ENCODE measurements around the gene OAF. TPM values are rescaled to one million over a fixed set of nuclear protein-coding genes. Genes with fewer than 3 reads are reported as not detected.

OAF gene
- total RNA-seq, 2 donors from 2014 or later: 44.1 to 82.6 TPM

- intact Hi-C loops (cut with DNase I): no loop called here
These were observed 5.7 kb downstream of the OAF start for GRCh38 chr11:120216426-120217102.

DNA sequence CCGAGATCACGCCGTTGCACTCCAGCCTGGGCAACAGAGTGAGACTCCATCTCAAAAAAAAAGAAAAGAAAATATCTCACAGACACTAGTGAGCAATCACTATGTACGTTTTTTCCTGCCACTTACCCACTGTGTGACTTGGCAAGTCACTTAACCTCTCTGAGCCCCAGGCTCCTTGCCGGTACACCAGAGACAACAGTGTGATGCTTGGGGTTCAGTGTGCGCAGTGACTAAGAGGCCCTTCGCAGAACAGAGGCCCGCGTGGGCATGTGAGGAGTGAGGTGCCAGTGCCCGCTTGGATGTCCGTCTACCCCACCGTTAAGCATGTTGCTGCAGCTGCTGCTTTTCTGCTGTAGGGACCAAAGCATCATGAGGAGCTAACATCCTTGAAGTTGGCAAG is 6.7 kb downstream of the OAF start:
- intact Hi-C loops (cut with DNase I): no loop called here
- DNase-seq (ENCODE audit: low spot score): no peak

More at GRCh38 chr11:120216426-120217102, 5.7 kb downstream of the OAF start:
- DNase-seq (ENCODE audit: low spot score): no peak

- no peak for DNase-seq (ENCODE audit: low spot score)
- intact Hi-C loops (cut with DNase I): no loop called here
These were observed 7.3 kb downstream of the OAF start for GRCh38 chr11:120217941-120218694.

DNA sequence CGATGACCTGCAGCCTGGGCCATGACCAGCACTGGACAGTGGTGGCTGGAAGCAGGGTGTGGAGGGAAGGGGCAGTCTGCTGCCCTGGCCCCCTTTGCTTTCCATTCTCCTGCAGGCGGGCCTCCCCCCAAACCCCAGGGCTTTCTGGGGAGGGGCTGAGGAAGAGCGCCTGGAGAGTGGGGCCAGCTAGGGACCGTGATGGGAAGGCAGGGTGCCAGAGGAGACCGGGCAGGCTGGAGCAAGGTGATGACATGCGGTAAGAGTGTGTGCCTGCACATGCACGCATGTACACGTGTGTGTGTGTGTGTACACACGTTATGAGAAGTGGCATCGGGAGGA is 7.8 kb downstream of the OAF start:
- DNase-seq (ENCODE audit: low spot score): no peak
- intact Hi-C loops (cut with DNase I): no loop called here

DNA sequence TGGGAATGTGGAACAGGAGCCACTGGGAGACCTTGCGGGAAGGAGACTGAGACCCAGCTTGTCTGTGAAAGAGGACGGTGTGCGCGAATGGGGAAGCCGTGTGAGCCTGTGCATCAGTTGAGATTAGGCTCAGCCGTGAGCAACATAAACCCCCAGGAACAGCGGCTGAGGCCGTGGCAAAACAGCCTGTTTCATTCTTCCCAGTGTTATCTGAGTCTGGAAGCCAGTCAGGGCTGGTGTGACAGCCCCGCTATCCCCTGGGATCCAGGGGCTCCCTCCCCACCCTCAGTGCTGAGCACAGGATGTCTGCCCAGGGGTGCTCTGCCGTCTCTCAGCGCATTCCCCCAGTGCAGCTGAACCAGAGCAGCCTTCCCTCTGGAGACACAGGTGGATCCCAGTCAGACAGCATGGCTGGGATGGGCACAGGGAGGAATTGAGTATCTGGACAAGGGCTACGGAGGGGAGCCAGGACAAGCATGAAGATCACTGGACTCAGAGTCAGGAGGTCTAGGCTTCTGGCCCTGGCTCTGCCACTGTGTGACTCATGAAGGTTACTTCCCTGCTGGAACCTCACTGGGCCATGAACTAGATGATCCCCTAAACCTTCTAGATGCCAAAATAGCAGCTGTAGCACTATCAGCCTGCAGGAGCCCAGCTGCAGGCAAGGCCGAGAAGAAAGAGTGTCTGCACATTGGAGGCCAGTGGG is 8.6 kb downstream of the OAF start:
- no peak for DNase-seq (ENCODE audit: low spot score)
- intact Hi-C loops (cut with DNase I): no loop called here

DNA sequence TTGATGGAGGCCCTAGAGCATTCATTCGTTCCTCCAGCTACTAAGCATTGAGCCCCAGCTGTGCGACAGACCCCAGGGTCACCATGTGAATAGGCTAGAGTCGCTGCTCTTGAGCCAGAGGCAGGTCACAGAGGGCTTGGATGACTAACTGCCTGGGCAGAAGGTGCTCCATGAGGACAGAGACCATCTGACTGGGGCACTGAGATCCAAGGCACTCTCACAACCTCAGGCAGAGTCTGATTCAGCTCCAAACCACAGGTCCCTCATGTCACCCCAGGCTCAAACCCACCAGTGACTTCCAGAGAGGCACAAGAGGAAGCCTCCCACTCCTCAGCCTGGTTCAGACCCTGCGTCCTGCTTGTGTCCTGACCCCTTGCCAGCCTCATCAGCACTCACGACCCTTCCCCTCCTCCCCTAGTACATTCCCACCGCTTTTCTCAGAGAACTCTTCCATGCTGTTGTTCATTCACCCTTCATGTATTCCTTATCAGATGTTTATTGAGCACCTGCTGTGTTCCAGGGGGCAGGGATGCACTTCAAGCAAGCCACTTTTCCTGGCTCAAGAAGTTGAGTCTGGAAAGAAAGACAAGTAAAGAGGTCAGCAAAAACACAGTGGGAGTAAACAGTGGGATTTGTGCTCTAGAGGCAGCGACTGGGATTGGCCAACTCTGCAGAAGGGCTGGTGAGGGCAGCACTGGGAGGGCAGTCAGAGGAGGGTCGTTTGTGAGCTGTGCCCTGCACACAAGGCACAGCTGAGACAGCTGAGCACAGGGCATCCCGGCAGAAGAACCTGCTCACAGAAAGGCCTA is 9.3 kb downstream of the OAF start:
- no peak for DNase-seq (ENCODE audit: low spot score)
- intact Hi-C loops (cut with DNase I): no loop called here

DNA sequence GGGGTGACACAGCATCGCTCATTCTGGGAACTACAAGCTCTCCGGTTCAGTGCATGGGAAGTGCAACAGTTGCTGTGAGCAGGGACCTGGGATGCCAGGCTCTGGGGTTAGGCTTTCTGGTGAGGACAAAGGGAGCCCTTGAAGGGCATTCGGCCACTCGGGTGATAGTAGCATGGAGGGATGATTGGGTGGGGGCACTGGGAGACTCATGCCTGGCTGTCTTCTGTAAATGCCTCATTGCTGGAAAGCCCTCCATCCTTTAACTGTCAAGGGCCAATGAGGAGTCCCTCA is 9.9 kb downstream of the OAF start:
- DNase-seq (ENCODE audit: low spot score): no peak
- intact Hi-C loops (cut with DNase I): no loop called here

DNA sequence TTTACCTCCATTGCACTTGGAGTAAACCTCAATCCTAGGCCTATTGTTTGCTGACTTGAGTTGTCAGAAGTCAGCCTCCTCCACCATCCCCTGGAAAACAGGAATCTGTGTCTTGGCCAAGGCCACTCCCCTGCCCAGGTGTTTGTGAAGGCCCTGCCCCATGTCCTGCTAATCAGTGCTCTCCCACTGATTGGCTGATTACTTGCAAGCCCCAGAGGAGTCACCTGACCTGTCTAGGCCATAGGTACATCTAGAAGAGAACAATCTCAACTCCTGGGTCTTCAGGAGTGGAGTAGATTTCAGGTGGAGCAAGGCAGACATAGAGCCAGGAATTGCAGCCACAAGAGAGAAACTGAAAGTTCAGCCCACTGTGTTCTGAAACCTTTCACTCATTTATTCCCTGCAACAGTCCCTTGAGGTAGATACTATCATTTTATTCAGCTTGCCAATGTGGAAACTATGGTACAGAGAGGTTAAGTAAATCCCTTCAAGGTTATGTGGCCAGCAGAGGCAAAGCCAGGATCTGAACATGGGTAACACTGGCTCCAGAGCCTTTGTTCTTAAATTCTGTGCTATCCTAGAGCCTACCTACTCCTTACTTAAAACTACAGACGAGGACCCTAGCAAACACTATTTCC is 10.4 kb downstream of the OAF start:
- no peak for DNase-seq (ENCODE audit: low spot score)
- intact Hi-C loops (cut with DNase I): no loop called here

DNA sequence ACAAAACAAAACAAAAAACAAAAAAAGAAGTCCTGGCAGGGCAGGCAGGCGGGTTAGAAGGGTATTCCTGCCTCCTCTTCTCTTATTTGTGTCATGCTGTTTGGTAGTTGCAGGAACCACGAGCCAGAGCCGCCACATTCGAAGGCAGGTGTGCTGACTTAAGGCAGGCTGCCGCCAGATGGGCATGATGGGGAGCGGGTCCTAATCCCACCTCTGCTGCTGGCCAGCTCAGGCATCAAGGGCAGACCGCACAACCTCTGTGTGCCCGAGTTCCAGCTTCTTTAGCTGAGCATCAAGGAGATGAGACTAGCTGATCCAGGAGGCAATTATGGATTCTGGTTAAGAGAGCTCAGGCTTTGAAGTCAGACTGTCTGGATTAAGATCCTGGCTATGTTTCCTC is 12.1 kb downstream of the OAF start:
- DNase-seq (ENCODE audit: low spot score): no peak
- intact Hi-C loops (cut with DNase I): no loop called here

DNA sequence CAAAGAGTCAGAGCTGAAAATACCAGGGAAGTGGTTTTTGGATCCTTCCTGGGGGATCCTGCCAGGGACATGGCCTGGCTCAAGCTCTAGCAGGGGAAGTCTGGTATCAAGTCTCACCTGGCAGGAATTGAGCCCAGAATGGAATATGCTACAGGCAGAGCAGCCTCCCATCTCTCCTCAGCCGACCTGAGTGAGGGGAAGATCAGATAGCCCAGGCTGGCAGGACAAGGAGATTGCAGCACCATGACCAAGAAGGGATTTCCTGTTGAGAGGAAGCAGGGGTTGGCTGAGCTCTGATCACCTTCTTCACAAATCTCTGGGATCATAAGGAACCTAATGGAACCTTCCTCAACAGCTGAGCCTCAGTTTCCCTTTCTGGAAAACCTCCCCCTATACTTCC is 13.0 kb downstream of the OAF start:
- intact Hi-C loops (cut with DNase I): no loop called here
- DNase-seq (ENCODE audit: low spot score): no peak

DNA sequence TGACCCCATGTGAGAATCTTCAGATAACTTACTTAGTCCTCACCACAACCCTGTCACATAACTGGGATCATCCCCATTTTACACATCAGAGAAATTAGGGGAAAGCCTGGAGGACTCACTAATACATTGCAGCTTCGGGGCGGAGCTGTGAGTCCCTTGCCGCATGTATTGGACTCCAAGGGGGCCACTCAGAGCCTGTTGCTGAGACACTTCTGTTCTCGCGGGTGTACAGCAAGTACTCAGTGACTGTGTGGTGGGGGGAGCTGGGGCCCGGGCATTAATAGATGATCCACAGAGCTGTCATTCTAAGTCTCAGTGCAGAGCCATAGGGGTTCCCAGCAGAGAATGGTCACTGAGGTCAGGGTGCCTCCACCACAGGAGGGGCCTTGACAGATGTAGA is 13.5 kb downstream of the OAF start:
- intact Hi-C loops (cut with DNase I): no loop called here
- DNase-seq (ENCODE audit: low spot score): no peak

DNA sequence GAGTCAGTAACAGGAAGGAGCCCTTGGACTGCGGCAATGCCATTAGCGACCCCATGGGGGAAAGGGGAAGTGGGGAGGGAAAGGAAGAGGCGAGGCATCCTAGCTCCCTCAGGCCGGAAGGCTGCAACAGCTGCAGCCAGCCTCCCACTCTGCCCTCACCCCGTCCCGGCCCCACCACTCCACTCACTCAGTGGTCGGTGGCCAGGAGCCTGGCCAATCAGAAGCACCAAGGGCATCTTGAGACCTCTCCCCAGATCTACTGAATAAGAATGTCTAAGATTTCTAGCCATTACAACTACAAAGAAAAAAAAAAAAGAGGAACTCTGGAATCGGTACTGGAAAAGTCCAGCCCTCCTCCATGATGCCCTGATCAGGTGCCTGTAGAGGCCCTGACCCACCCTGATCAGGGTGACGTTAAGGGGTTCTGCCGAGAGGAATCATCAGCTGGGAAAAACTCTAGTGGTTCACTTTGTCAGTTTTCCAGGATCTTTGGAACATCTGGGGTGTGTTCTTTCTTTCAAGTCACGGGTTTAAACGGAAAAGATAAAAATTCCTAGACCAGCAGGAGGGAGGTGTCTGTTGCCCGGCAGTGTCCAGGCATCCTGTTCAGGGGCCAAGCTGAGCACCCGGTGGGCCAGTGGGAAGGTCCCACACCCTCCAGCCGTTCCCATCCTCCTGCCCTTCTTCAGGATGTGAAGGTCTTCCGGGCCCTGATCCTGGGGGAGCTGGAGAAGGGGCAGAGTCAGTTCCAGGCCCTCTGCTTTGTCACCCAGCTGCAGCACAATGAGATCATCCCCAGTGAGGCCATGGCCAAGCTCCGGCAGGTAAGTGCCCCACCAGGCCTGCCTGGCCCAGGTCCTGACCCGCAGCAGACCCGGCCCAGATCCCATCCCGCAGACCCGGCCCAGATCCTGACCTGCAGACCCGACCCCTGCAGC is 14.4 kb downstream of the OAF start:
- intact Hi-C loops (cut with DNase I): no loop called here
- peak; percentile 80 for DNase-seq (ENCODE audit: low spot score)

DNA sequence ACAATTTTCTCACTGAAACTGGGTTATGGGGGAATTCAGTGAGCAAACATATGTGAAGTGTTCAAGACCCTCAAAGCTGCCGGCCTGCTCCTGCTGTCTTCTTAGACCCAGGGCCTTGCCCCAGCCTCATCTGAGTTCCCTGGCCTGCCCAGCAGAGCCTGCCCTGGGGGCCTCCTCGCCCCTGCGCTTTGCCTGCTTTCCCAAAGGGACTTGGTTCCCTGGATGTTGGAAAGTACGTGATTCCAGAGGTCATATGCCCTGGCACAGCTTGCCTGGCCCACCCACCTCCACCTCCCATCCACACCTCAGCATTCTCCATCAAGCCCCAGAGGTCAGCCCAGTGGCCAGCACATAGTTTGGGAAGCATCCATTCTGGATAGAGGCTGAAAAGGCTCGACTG is 15.4 kb downstream of the OAF start:
- intact Hi-C loops (cut with DNase I): no loop called here
- DNase-seq (ENCODE audit: low spot score): no peak

DNA sequence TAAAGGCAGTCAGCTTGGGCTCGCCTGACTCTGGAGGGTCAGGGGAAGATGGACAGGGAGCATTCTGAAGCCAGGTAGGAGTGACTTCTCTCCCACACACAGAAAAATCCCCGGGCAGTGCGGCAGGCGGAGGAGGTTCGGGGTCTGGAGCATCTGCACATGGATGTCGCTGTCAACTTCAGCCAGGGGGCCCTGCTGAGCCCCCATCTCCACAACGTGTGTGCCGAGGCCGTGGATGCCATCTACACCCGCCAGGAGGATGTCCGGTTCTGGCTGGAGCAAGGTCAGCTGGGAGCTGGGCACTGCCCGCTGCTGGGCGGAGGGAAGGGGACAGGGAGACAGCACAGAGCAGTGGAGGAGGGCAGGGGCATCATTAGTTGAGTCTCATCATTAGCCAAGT is 15.9 kb downstream of the OAF start:
- intact Hi-C loops (cut with DNase I): no loop called here
- DNase-seq (ENCODE audit: low spot score): no peak

- no peak for DNase-seq (ENCODE audit: low spot score)
- intact Hi-C loops (cut with DNase I): no loop called here
These were observed 16.5 kb downstream of the OAF start for GRCh38 chr11:120227228-120227852.

DNA sequence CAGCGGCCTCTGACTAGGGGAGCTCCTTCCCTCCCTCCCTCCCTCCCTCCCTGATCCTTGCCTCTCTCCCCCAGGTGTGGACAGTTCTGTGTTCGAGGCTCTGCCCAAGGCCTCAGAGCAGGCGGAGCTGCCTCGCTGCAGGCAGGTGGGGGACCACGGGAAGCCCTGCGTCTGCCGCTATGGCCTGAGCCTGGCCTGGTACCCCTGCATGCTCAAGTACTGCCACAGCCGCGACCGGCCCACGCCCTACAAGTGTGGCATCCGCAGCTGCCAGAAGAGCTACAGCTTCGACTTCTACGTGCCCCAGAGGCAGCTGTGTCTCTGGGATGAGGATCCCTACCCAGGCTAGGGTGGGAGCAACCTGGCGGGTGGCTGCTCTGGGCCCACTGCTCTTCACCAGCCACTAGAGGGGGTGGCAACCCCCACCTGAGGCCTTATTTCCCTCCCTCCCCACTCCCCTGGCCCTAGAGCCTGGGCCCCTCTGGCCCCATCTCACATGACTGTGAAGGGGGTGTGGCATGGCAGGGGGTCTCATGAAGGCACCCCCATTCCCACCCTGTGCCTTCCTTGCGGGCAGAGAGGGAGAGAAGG is 18.1 kb downstream of the OAF start:
- DNase-seq (ENCODE audit: low spot score): no peak
- intact Hi-C loops (cut with DNase I): loop anchor here (1.0 to 2.0 kb wide), 2 partner anchors 56 to 57 kb away; no protein-coding TSS in a partner anchor

All from posterior vena cava (tissue), 2 donors.